Fibroblast of the aortic adventitia (primary cell): ENCODE measurements around the gene LIN37. TPM values are rescaled to one million over a fixed set of nuclear protein-coding genes. Genes with fewer than 3 reads are reported as not detected.
"Not testable (repeated sequence)": the region's sequence is repeated elsewhere in the genome, so short reads cannot be mapped to it uniquely, and the experiment has no call there.

Source experiments
- DNase-seq: peaks from one replicate; pipeline ENCODE4 v3.0.0-alpha.2; 2010; ENCODE audit warnings: low read depth
- H3K4me3 ChIP-seq: 2 replicates; pipeline ENCODE4 v1.5.1; 2011; ENCODE audit warnings: low read depth, mild to moderate bottlenecking, control low read depth, low read length, moderate library complexity
- CTCF ChIP-seq: IDR thresholded peaks from 2 replicates; pipeline ENCODE4 v1.5.1; 2011; ENCODE audit warnings: mild to moderate bottlenecking, low read length, control low read depth, inconsistent platforms; ENCODE audit not compliant: insufficient read depth
- total RNA-seq: library from RNA; depleted of rRNA; stranded (reverse); fragments of >200 nt; gene quantifications from 2 replicates; pipeline ENCODE4 v1.2.3, GENCODE V29; 2012; ENCODE audit warnings: low replicate concordance

The LIN37 gene
- total RNA-seq, 1 donor = 15.3 TPM

- no peak overlapping the region for H3K4me3 ChIP-seq
- TF ChIP-seq CTCF = no peak
- DNase-seq = no peak
Observed at GRCh38 chr19:35760711-35761349, 12.5 kb downstream of the LIN37 start.

GRCh38 chr19:35764432-35765315 is 16.3 kb downstream of the LIN37 start:
- TF ChIP-seq CTCF = no peak
- DNase-seq = no peak

GRCh38 chr19:35766571-35767104 is 18.3 kb downstream of the LIN37 start:
- DNase-seq = no peak
- no peak overlapping the region for H3K4me3 ChIP-seq
- TF ChIP-seq CTCF = no peak

More at GRCh38 chr19:35764432-35765315, 16.3 kb downstream of the LIN37 start:
- H3K4me3 ChIP-seq = no peak overlapping the region

DNA sequence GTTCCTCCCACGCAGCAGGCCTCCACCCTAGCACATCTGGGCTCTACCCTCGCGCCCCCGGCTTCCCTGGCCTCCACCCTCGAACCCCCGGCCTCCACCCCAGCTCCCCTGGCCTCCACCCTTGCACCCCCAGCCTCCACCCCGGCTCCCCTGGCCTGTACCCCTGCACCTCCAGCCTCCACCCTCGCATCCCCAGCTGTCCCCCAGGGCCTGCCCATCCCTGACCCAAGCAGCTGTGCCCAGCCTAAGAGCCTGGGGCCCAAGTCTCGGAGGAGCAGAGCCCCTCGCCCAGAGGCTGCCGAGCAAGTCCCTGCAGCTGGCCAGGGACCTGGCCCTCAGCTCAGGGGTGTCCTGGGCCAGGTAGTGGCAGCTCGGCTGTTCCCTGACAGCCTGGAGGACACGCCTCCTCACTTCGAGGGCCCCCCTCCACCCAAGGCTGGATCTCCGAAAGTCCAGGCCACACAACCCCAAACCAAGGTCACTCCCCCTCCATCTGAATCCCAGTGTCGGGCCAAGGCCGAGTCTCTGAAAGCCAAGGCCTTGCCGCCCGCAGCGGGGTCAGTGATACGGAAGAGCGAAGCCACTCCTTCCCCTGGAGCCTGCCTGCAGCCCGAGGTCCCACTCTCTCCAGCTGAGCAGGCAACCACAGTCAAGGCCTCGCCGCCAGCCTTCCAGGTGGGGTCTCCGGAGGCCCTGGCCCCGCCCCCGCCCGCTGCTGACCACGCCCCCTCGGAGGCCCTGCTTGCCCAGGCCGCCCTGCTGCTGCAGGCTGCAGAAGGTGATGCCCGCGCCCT is 19.1 kb downstream of the LIN37 start:
- TF ChIP-seq CTCF = no peak
- no peak for DNase-seq
- H3K4me3 ChIP-seq = no peak overlapping the region

- no peak overlapping the region for H3K4me3 ChIP-seq
- no peak for DNase-seq
- TF ChIP-seq CTCF = no peak
Observed at GRCh38 chr19:35768082-35768421, 19.7 kb downstream of the LIN37 start.

- not testable (repeated sequence) for DNase-seq, H3K4me3 ChIP-seq
Observed at GRCh38 chr19:35772362-35772761, 24.0 kb downstream of the LIN37 start.
